A172 (cell line): ENCODE measurements around the gene OPCML. TPM values are rescaled to one million over a fixed set of nuclear protein-coding genes. Genes with fewer than 3 reads are reported as not detected.

Experiments used
- DNase-seq: peaks from one replicate; pipeline ENCODE4 v3.0.0-alpha.2; 2015; ENCODE audit warnings: low spot score
- total RNA-seq: library from RNA; depleted of rRNA; stranded (reverse); fragments of >200 nt; shearing (Covaris generic); gene quantifications from 2 replicates; pipeline ENCODE4 v1.2.3, GENCODE V29; 2014

The OPCML gene
- total RNA-seq, 1 experiment from 2014 or later, result not detected

- no peak for DNase-seq
These were observed 456.9 kb downstream of the OPCML start for GRCh38 chr11:133075351-133075750.

- no peak for DNase-seq
These were observed 459.3 kb downstream of the OPCML start for GRCh38 chr11:133072858-133073582.

- peak; percentile 2 for DNase-seq
These were observed 459.9 kb downstream of the OPCML start for GRCh38 chr11:133072378-133072777.

- no peak for DNase-seq
These were observed 461.5 kb downstream of the OPCML start for GRCh38 chr11:133070791-133071190.

GRCh38 chr11:133070021-133070713, 462.1 kb downstream of the OPCML start:
- DNase-seq, result no peak

GRCh38 chr11:133065847-133066485, 466.3 kb downstream of the OPCML start:
- DNase-seq, result peak; percentile 2

- no peak for DNase-seq
These were observed 467.3 kb downstream of the OPCML start for GRCh38 chr11:133064961-133065360.

GRCh38 chr11:133064152-133064877, 468.0 kb downstream of the OPCML start:
- peak; percentile 6 for DNase-seq

GRCh38 chr11:133058501-133058900, 473.8 kb downstream of the OPCML start:
- no peak for DNase-seq

- no peak for DNase-seq
These were observed 479.1 kb downstream of the OPCML start for GRCh38 chr11:133053124-133053776.

GRCh38 chr11:133052537-133052936, 479.8 kb downstream of the OPCML start:
- DNase-seq, result no peak

GRCh38 chr11:133049244-133050019, 482.9 kb downstream of the OPCML start:
- DNase-seq, result no peak

GRCh38 chr11:133048270-133048669, 484.0 kb downstream of the OPCML start:
- DNase-seq, result no peak

- DNase-seq, result no peak
These were observed 484.6 kb downstream of the OPCML start for GRCh38 chr11:133047771-133048115.

- DNase-seq, result no peak
These were observed 485.1 kb downstream of the OPCML start for GRCh38 chr11:133047036-133047770.

- no peak for DNase-seq
These were observed 486.0 kb downstream of the OPCML start for GRCh38 chr11:133046252-133046651.

- DNase-seq, result no peak
These were observed 490.1 kb downstream of the OPCML start for GRCh38 chr11:133041928-133042882.

- no peak for DNase-seq
These were observed 491.1 kb downstream of the OPCML start for GRCh38 chr11:133041181-133041580.

- peak; percentile 17 for DNase-seq
These were observed 491.9 kb downstream of the OPCML start for GRCh38 chr11:133040289-133040900.
